OCI-LY7 (cell line): ENCODE data around the gene DNAAF8. TPM values are rescaled to one million over a fixed set of nuclear protein-coding genes. Genes with fewer than 3 reads are reported as not detected.

Experiments used
- BruUV-seq: library from RNA; stranded (reverse); fragments of 400-500 nt; replicated peaks from 2 replicates; lab custom pipeline; 2021; lab: Mats Ljungman, UMichigan
- CTCF ChIA-PET: fragments of 300-600 bp; sonication (Branson Sonifier 250); formaldehyde crosslinking; loops from one replicate; lab custom pipeline; 2022; ENCODE audit warnings: antibody characterized with exemption; ENCODE audit not compliant: unreplicated experiment; lab: Charles Lee
- POLR2A ChIA-PET: fragments of 300-600 bp; sonication (Branson Sonifier 250); formaldehyde crosslinking; loops from one replicate; lab custom pipeline; 2022; ENCODE audit warnings: antibody characterized with exemption; lab: Charles Lee
- DNase-seq: peaks from one replicate; pipeline ENCODE4 v3.0.0-alpha.2; 2015; ENCODE audit warnings: low spot score
- H2AFZ ChIP-seq: fragments of 200-600 bp; sonication (generic), shearing (Covaris generic); 2 replicates; pipeline ENCODE4 v1.6.1; 2014; ENCODE audit warnings: mild to moderate bottlenecking, antibody characterized with exemption, low read length, moderate library complexity
- H3K27ac ChIP-seq: fragments of 200-600 bp; sonication (generic); 2 replicates; pipeline ENCODE4 v1.5.1; 2014; ENCODE audit warnings: mixed run types, low read depth, mild to moderate bottlenecking, moderate library complexity, low read length, inconsistent platforms; ENCODE audit not compliant: poor library complexity, severe bottlenecking
- H3K36me3 ChIP-seq: fragments of 200-600 bp; sonication (generic); 2 replicates; pipeline ENCODE4 v1.6.1; 2014; ENCODE audit warnings: mild to moderate bottlenecking, antibody characterized with exemption, low read length, moderate library complexity, mixed read lengths; ENCODE audit not compliant: insufficient read depth
- H3K4me1 ChIP-seq: fragments of 200-600 bp; sonication (generic); 2 replicates; pipeline ENCODE4 v1.5.1; 2014; ENCODE audit warnings: mild to moderate bottlenecking, low read length; ENCODE audit not compliant: insufficient read depth, poor library complexity, severe bottlenecking
- H3K4me2 ChIP-seq: fragments of 200-600 bp; sonication (generic); 2 replicates; pipeline ENCODE4 v1.6.1; 2014; ENCODE audit warnings: mild to moderate bottlenecking, low read length
- H3K4me3 ChIP-seq: fragments of 200-600 bp; sonication (generic); 2 replicates; pipeline ENCODE4 v1.5.1; 2014; ENCODE audit warnings: mild to moderate bottlenecking, low read depth, low read length; ENCODE audit not compliant: poor library complexity, severe bottlenecking
- H3K79me2 ChIP-seq: fragments of 200-600 bp; sonication (generic); 2 replicates; pipeline ENCODE4 v1.6.1; 2016; ENCODE audit warnings: low read depth, mild to moderate bottlenecking, low read length, moderate library complexity, mixed read lengths; ENCODE audit not compliant: insufficient read depth
- H3K9me2 ChIP-seq: fragments of 200-600 bp; sonication (generic); 2 replicates; pipeline ENCODE4 v1.6.1; 2016; ENCODE audit warnings: mild to moderate bottlenecking, low read length, mixed read lengths; ENCODE audit not compliant: insufficient read depth
- H3K9me3 ChIP-seq: fragments of 200-600 bp; sonication (generic); 2 replicates; pipeline ENCODE4 v1.6.1; 2014; ENCODE audit warnings: mild to moderate bottlenecking, mixed run types, low read length, mixed read lengths
- H4K20me1 ChIP-seq: fragments of 200-600 bp; sonication (generic); 2 replicates; pipeline ENCODE4 v1.6.1; 2014; ENCODE audit warnings: mild to moderate bottlenecking, antibody characterized with exemption, low read length, moderate library complexity, mixed read lengths; ENCODE audit not compliant: insufficient read depth
- EZH2phosphoT487 ChIP-seq: fragments of 200-600 bp; sonication (generic); IDR thresholded peaks from 2 replicates; pipeline ENCODE4 v1.6.1; 2018; ENCODE audit warnings: low read depth, borderline replicate concordance, mild to moderate bottlenecking, mixed run types, antibody characterized with exemption, low read length, moderate library complexity, mixed read lengths
- intact Hi-C: fragments of 100-400 bp; cut with micrococcal nuclease; formaldehyde crosslinking; loops from one replicate; pipeline ENCODE4 v1.10.0; 2022; ENCODE audit not compliant: unreplicated experiment
- small RNA-seq: library from RNA; depleted of rRNA; stranded (forward); fragments of <200 nt; gene quantifications from one replicate; pipeline ENCODE3, GENCODE V24; 2014
- total RNA-seq, 2 experiments: library from RNA; depleted of rRNA in 1 of 2; stranded (reverse); fragments of >200 nt in 1 of 2; shearing (Covaris generic) in 1 of 2; gene quantifications; 2 replicates each; pipeline ENCODE4 v1.2.3, GENCODE V29; 2014 to 2022
- TF ChIP-seq, protein P1 (sequence below): fragments of 200-600 bp; sonication (generic); conservative IDR thresholded peaks from 2 replicates; pipeline ENCODE4 v1.5.1; 2014; ENCODE audit warnings: mild to moderate bottlenecking, antibody characterized with exemption, low read length, moderate library complexity, mixed read lengths

DNAAF8 gene
- total RNA-seq, 2 experiments from 2014 or later, result 0.38 to 1.1 TPM

GRCh38 chr16:4798456-4798855 lies 64.1 kb downstream of the DNAAF8 start:
- peaks cover 20% of the 10 kb centered on the region for H3K4me1 ChIP-seq
- no peaks in the 10 kb centered on the region for H4K20me1 ChIP-seq
- ChIA-PET POLR2A (no interaction called here), CTCF (no interaction called here)
- no peaks in the 10 kb centered on the region for H3K36me3 ChIP-seq
- no peak for DNase-seq
- no peaks in the 10 kb centered on the region for H3K9me3 ChIP-seq
- no peak overlapping the region for H3K27ac ChIP-seq
- no TSS peak for BruUV-seq
- H3K9me2 ChIP-seq, result no peaks in the 10 kb centered on the region
- intact Hi-C loops, result no loop called here
- H3K79me2 ChIP-seq, result no peaks in the 10 kb centered on the region
- H2AFZ ChIP-seq, result no peak overlapping the region
- H3K4me2 ChIP-seq, result no peak overlapping the region
- no peak overlapping the region for H3K4me3 ChIP-seq
- TF ChIP-seq EZH2phosphoT487, result no peak
- TF ChIP-seq, protein P1, sequence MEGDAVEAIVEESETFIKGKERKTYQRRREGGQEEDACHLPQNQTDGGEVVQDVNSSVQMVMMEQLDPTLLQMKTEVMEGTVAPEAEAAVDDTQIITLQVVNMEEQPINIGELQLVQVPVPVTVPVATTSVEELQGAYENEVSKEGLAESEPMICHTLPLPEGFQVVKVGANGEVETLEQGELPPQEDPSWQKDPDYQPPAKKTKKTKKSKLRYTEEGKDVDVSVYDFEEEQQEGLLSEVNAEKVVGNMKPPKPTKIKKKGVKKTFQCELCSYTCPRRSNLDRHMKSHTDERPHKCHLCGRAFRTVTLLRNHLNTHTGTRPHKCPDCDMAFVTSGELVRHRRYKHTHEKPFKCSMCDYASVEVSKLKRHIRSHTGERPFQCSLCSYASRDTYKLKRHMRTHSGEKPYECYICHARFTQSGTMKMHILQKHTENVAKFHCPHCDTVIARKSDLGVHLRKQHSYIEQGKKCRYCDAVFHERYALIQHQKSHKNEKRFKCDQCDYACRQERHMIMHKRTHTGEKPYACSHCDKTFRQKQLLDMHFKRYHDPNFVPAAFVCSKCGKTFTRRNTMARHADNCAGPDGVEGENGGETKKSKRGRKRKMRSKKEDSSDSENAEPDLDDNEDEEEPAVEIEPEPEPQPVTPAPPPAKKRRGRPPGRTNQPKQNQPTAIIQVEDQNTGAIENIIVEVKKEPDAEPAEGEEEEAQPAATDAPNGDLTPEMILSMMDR, result no peak

Small RNA genes within 50 kb of the gene (small RNA-seq; reads per million reads assigned to genes)
- not detected for gene RF00017

Other genes with a start within 250 kb of the DNAAF8 start
- gene CDIP1, start 195.8 kb upstream of the DNAAF8 start, total RNA-seq (2014; rRNA removed; shearing (Covaris generic)), result 13.5 and 15.5 TPM in 2 replicates
- gene CDIP1, start 195.8 kb upstream of the DNAAF8 start, total RNA-seq (2022), result 33.2 and 34.2 TPM in 2 replicates
- 0.08 and 0.13 TPM in 2 replicates for gene C16orf96, start 178.2 kb upstream of the DNAAF8 start, total RNA-seq (2014; rRNA removed; shearing (Covaris generic))
- 0.27 and 0.37 TPM in 2 replicates for gene C16orf96, start 178.2 kb upstream of the DNAAF8 start, total RNA-seq (2022)
- gene UBALD1, start 119.6 kb upstream of the DNAAF8 start, total RNA-seq (2014; rRNA removed; shearing (Covaris generic)), result 11.1 and 12.6 TPM in 2 replicates
- gene UBALD1, start 119.6 kb upstream of the DNAAF8 start, total RNA-seq (2022), result 34.1 and 34.9 TPM in 2 replicates
- 14.1 and 14.3 TPM in 2 replicates for gene MGRN1, start 109.7 kb upstream of the DNAAF8 start, total RNA-seq (2014; rRNA removed; shearing (Covaris generic))
- gene MGRN1, start 109.7 kb upstream of the DNAAF8 start, total RNA-seq (2022), result 43.1 and 45.4 TPM in 2 replicates
- gene NUDT16L1, start 41.0 kb upstream of the DNAAF8 start, total RNA-seq (2014; rRNA removed; shearing (Covaris generic)), result 14.9 and 17.8 TPM in 2 replicates
- gene NUDT16L1, start 41.0 kb upstream of the DNAAF8 start, total RNA-seq (2022), result 15.9 and 18.9 TPM in 2 replicates
- 17.6 and 19.5 TPM in 2 replicates for gene ANKS3, start 266 bp upstream of the DNAAF8 start, total RNA-seq (2014; rRNA removed; shearing (Covaris generic))
- gene ANKS3, start 266 bp upstream of the DNAAF8 start, total RNA-seq (2022), result 21.7 and 25.4 TPM in 2 replicates
- gene ZNF500, start 32.6 kb downstream of the DNAAF8 start, total RNA-seq (2014; rRNA removed; shearing (Covaris generic)), result 12.9 and 16.1 TPM in 2 replicates
- 23.9 and 28.8 TPM in 2 replicates for gene ZNF500, start 32.6 kb downstream of the DNAAF8 start, total RNA-seq (2022)
- not detected in 2 replicates for gene SEPTIN12, start 53.8 kb downstream of the DNAAF8 start, total RNA-seq (2014; rRNA removed; shearing (Covaris generic))
- gene SEPTIN12, start 53.8 kb downstream of the DNAAF8 start, total RNA-seq (2022), result not detected in 2 replicates
- gene SMIM22, start 60.8 kb downstream of the DNAAF8 start, total RNA-seq (2014; rRNA removed; shearing (Covaris generic)), result not detected in 2 replicates
- gene SMIM22, start 60.8 kb downstream of the DNAAF8 start, total RNA-seq (2022), result not detected in 2 replicates
- gene ROGDI, start 68.1 kb downstream of the DNAAF8 start, total RNA-seq (2014; rRNA removed; shearing (Covaris generic)), result 2.9 and 6.3 TPM in 2 replicates
- gene ROGDI, start 68.1 kb downstream of the DNAAF8 start, total RNA-seq (2022), result 7.1 and 7.6 TPM in 2 replicates
- gene GLYR1, start 112.8 kb downstream of the DNAAF8 start, total RNA-seq (2014; rRNA removed; shearing (Covaris generic)), result 48.4 and 54.4 TPM in 2 replicates
- gene GLYR1, start 112.8 kb downstream of the DNAAF8 start, total RNA-seq (2022), result 95.6 and 113 TPM in 2 replicates
- 35.8 and 37.2 TPM in 2 replicates for gene UBN1, start 112.9 kb downstream of the DNAAF8 start, total RNA-seq (2014; rRNA removed; shearing (Covaris generic))
- 53.0 and 53.3 TPM in 2 replicates for gene UBN1, start 112.9 kb downstream of the DNAAF8 start, total RNA-seq (2022)
- not detected in 2 replicates for gene PPL, start 202.6 kb downstream of the DNAAF8 start, total RNA-seq (2014; rRNA removed; shearing (Covaris generic))
- not detected in 2 replicates for gene PPL, start 202.6 kb downstream of the DNAAF8 start, total RNA-seq (2022)
- gene SEC14L5, start 223.8 kb downstream of the DNAAF8 start, total RNA-seq (2014; rRNA removed; shearing (Covaris generic)), result not detected in 2 replicates
- not detected in 2 replicates for gene SEC14L5, start 223.8 kb downstream of the DNAAF8 start, total RNA-seq (2022)